PC-9 (cell line): ENCODE data around the gene FMO2. TPM values are rescaled to one million over a fixed set of nuclear protein-coding genes. Genes with fewer than 3 reads are reported as not detected.

Experiments
- BruUV-seq: library from RNA; stranded (reverse); fragments of 400-500 nt; replicated peaks from 2 replicates; lab custom pipeline; 2021; lab: Mats Ljungman, UMichigan
- CTCF ChIA-PET: fragments of 300-600 bp; sonication (Branson Sonifier 250); formaldehyde crosslinking; loops from one replicate; lab custom pipeline; 2022; ENCODE audit warnings: antibody characterized with exemption; lab: Charles Lee
- POLR2A ChIA-PET: fragments of 300-600 bp; sonication (Branson Sonifier 250); formaldehyde crosslinking; loops from one replicate; lab custom pipeline; 2022; ENCODE audit warnings: antibody characterized with exemption; ENCODE audit not compliant: unreplicated experiment; lab: Charles Lee
- DNase-seq, 2 experiments: peaks; one replicate each; pipeline versions ENCODE4 v3.0.0 to v3.0.0-alpha.2; 2015 to 2022; ENCODE audit warnings: mixed read lengths in 1 of 2
- H2AFZ ChIP-seq: fragments of 200-600 bp; sonication (generic); 2 replicates; pipeline ENCODE4 v1.8.1; 2017; ENCODE audit warnings: antibody characterized with exemption
- H3F3A ChIP-seq: fragments of 200-600 bp; sonication (generic); 2 replicates; pipeline ENCODE4 v1.8.1; 2017; ENCODE audit warnings: antibody characterized with exemption, mild to moderate bottlenecking, low read depth; ENCODE audit not compliant: insufficient read depth
- H3K27ac ChIP-seq: fragments of 200-600 bp; sonication (generic); 2 replicates; pipeline ENCODE4 v1.6.1; 2016; ENCODE audit warnings: mixed run types
- H3K27me3 ChIP-seq: fragments of 200-600 bp; sonication (generic); 2 replicates; pipeline ENCODE4 v1.6.1; 2016; ENCODE audit warnings: low read depth, mixed run types; ENCODE audit not compliant: insufficient read depth
- H3K36me3 ChIP-seq: fragments of 200-600 bp; sonication (generic); 2 replicates; pipeline ENCODE4 v1.6.1; 2016; ENCODE audit warnings: low read depth, mixed run types
- H3K4me1 ChIP-seq: fragments of 200-600 bp; sonication (generic); replicated peaks from 2 replicates; pipeline ENCODE4 v1.6.1; 2016; ENCODE audit warnings: mixed run types; ENCODE audit not compliant: insufficient read depth
- H3K4me2 ChIP-seq: fragments of 200-600 bp; sonication (generic); 2 replicates; pipeline ENCODE4 v1.6.1; 2017; ENCODE audit warnings: mixed run types
- H3K4me3 ChIP-seq: fragments of 200-600 bp; sonication (generic); 2 replicates; pipeline ENCODE4 v1.6.1; 2016; ENCODE audit warnings: mixed run types
- H3K79me2 ChIP-seq: fragments of 200-600 bp; sonication (generic); 2 replicates; pipeline ENCODE4 v1.6.1; 2017; ENCODE audit warnings: low read depth, mixed run types
- H3K9me2 ChIP-seq: fragments of 200-600 bp; sonication (generic); 2 replicates; pipeline ENCODE4 v1.8.1; 2017; ENCODE audit warnings: mild to moderate bottlenecking; ENCODE audit not compliant: insufficient read depth
- H3K9me3 ChIP-seq: fragments of 200-600 bp; sonication (generic); 2 replicates; pipeline ENCODE4 v1.8.1; 2016; ENCODE audit warnings: low read depth; ENCODE audit not compliant: insufficient read depth
- H4K20me1 ChIP-seq: fragments of 200-600 bp; sonication (generic); 2 replicates; pipeline ENCODE4 v1.8.1; 2017; ENCODE audit not compliant: insufficient read depth
- EZH2 ChIP-seq: fragments of 200-600 bp; sonication (generic); IDR thresholded peaks from 2 replicates; pipeline ENCODE4 v1.8.0; 2017; ENCODE audit warnings: antibody characterized with exemption, low read depth
- intact Hi-C: fragments of 100-400 bp; cut with micrococcal nuclease; formaldehyde crosslinking; loops from one replicate; pipeline ENCODE4 v1.10.0; 2022; ENCODE audit not compliant: unreplicated experiment
- total RNA-seq: library from RNA; stranded (reverse); gene quantifications from 2 replicates; pipeline ENCODE4 v1.2.3, GENCODE V29; 2021
- TF ChIP-seq, protein P1 (sequence below): fragments of 200-600 bp; sonication (generic); conservative IDR thresholded peaks from 2 replicates; pipeline ENCODE4 v1.6.1; 2017; ENCODE audit warnings: mixed run types, antibody characterized with exemption, mild to moderate bottlenecking, moderate library complexity

FMO2 gene
- total RNA-seq, 1 experiment from 2014 or later, result not detected

DNA sequence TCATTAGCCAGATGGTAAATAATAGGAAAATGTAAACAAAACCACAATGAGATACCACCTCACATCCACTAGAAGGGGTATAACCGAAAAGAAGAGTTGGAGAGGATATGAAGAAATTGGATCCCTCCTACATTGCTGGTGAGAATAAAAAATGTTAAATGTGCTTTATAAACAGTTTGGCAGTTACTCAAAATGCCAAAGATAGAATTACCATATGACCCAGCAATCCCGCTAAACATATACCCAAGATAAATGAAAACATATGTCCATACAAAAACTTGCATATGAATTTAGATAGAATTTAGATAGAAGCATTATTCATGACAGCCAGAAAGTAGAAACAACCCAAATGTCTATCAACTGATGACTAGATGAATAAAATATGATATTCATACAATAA, 4.4 kb upstream of the FMO2 start:
- H3K9me3 ChIP-seq, result no peaks in the 10 kb centered on the region
- no peak for DNase-seq
- BruUV-seq, result no TSS peak
- H3K9me2 ChIP-seq, result no peaks in the 10 kb centered on the region
- no peak overlapping the region for H3K4me3 ChIP-seq
- no peak for TF ChIP-seq EZH2
- TF ChIP-seq, protein P1, sequence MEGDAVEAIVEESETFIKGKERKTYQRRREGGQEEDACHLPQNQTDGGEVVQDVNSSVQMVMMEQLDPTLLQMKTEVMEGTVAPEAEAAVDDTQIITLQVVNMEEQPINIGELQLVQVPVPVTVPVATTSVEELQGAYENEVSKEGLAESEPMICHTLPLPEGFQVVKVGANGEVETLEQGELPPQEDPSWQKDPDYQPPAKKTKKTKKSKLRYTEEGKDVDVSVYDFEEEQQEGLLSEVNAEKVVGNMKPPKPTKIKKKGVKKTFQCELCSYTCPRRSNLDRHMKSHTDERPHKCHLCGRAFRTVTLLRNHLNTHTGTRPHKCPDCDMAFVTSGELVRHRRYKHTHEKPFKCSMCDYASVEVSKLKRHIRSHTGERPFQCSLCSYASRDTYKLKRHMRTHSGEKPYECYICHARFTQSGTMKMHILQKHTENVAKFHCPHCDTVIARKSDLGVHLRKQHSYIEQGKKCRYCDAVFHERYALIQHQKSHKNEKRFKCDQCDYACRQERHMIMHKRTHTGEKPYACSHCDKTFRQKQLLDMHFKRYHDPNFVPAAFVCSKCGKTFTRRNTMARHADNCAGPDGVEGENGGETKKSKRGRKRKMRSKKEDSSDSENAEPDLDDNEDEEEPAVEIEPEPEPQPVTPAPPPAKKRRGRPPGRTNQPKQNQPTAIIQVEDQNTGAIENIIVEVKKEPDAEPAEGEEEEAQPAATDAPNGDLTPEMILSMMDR, result no peak
- no peaks in the 10 kb centered on the region for H3K36me3 ChIP-seq
- no peaks in the 10 kb centered on the region for H3F3A ChIP-seq
- ChIA-PET POLR2A (no interaction called here), CTCF (no interaction called here)
- no peaks in the 10 kb centered on the region for H4K20me1 ChIP-seq
- H3K79me2 ChIP-seq, result no peaks in the 10 kb centered on the region
- no peaks in the 10 kb centered on the region for H3K4me1 ChIP-seq
- no peaks in the 10 kb centered on the region for H3K27me3 ChIP-seq
- no peak overlapping the region for H3K4me2 ChIP-seq
- H2AFZ ChIP-seq, result no peak overlapping the region
- no peak overlapping the region for H3K27ac ChIP-seq
- intact Hi-C loops, result no loop called here

DNA sequence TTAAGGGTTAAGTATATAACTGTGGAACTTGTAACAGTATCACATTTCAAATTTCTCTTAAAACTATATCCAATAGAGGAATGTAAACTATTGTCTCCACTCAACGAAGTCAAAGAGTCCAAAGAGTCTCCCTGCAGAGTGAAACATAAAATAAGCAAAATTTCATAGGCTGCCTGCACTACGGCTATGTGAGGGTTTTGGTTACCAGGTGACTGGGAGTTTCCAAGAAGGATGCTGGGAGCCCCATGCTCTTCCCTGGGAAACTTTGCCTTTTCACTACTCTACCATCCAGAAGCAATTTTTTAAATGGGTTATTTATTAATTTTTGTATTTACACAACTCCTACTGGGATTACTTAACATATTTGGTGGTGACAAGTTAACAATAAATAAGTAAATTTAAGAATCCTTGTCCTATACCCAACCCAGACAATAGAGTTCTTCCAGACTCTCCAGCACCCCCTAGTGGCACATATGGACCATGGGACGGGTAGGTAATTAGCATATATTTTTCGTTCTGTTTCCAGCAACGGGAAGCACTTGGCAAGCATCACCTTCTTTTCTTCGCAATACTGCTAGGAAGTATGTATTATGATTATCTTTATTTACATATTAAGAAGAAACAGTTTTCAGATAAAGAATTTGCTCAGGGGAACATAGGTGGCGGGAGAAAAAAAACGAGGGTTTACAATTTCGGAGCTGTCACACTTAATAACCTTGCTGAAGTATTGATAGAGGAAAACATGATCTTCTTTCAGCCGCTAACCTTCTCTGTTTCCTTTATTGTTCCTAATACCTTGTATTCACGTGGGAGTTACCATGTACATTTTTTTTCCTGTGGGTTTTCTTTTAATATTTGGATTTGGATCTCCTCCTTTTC, 3.5 kb downstream of the FMO2 start:
- BruUV-seq, result no TSS peak
- POLR2A ChIA-PET, result no interaction called here
- H3F3A ChIP-seq, result no peaks in the 10 kb centered on the region
- H2AFZ ChIP-seq, result no peak overlapping the region
- no peaks in the 10 kb centered on the region for H3K27me3 ChIP-seq
- peak in 1 of 2 experiments; percentile 3 for DNase-seq
- no peaks in the 10 kb centered on the region for H3K36me3 ChIP-seq
- H3K79me2 ChIP-seq, result no peaks in the 10 kb centered on the region
- CTCF ChIA-PET, result no interaction called here
- H3K9me3 ChIP-seq, result no peaks in the 10 kb centered on the region
- no peaks in the 10 kb centered on the region for H3K4me1 ChIP-seq
- no peaks in the 10 kb centered on the region for H3K9me2 ChIP-seq
- no peaks in the 10 kb centered on the region; the same call in 1 of the 2 replicates for H4K20me1 ChIP-seq
- H3K4me3 ChIP-seq, result no peak overlapping the region
- no peak overlapping the region for H3K27ac ChIP-seq
- intact Hi-C loops, result no loop called here
- no peak overlapping the region for H3K4me2 ChIP-seq
- TF ChIP-seq, protein P1, result peak; percentile 78
- TF ChIP-seq EZH2, result no peak

DNA sequence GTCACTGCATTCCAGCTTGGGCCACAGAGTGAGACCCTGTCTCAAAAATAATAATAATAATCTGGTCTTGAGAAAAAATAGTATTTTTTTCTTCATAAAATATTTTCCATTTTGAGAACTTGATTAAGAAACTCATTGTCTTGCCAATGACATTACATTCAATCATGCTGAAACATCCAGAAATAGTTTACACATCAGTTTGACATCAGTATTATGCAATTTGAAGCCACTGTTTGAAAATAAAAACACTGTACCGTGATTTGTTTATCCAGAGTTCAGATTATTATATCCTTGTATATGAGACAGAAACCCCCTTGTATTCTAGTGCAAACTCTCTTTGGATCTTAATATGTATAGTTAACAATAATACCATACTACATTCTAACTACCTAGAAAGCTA, 6.9 kb downstream of the FMO2 start:
- no peaks in the 10 kb centered on the region for H3K9me2 ChIP-seq
- intact Hi-C loops, result no loop called here
- no peaks in the 10 kb centered on the region for H3K27me3 ChIP-seq
- no peaks in the 10 kb centered on the region for H3F3A ChIP-seq
- H3K4me3 ChIP-seq, result no peak overlapping the region
- ChIA-PET POLR2A (no interaction called here), CTCF (no interaction called here)
- H3K36me3 ChIP-seq, result no peaks in the 10 kb centered on the region
- no peaks in the 10 kb centered on the region; the same call in 1 of the 2 replicates for H4K20me1 ChIP-seq
- TF ChIP-seq, protein P1, result no peak
- no peak for TF ChIP-seq EZH2
- H3K4me1 ChIP-seq, result no peaks in the 10 kb centered on the region
- no TSS peak for BruUV-seq
- no peak overlapping the region for H3K27ac ChIP-seq
- no peak overlapping the region for H2AFZ ChIP-seq
- no peaks in the 10 kb centered on the region for H3K79me2 ChIP-seq
- no peaks in the 10 kb centered on the region for H3K9me3 ChIP-seq
- no peak overlapping the region for H3K4me2 ChIP-seq
- DNase-seq, result no peak
